GM18868 (cell line): Measurements from ENCODE around the gene NPPB.

Experiments used
- ATAC-seq: cut with Tn5 transposase; IDR thresholded peaks from one replicate; pipeline ENCODE4 v1.9.1; 2021; ENCODE audit warnings: mild to moderate bottlenecking, moderate library complexity; ENCODE audit not compliant: unreplicated experiment

The NPPB gene

DNA sequence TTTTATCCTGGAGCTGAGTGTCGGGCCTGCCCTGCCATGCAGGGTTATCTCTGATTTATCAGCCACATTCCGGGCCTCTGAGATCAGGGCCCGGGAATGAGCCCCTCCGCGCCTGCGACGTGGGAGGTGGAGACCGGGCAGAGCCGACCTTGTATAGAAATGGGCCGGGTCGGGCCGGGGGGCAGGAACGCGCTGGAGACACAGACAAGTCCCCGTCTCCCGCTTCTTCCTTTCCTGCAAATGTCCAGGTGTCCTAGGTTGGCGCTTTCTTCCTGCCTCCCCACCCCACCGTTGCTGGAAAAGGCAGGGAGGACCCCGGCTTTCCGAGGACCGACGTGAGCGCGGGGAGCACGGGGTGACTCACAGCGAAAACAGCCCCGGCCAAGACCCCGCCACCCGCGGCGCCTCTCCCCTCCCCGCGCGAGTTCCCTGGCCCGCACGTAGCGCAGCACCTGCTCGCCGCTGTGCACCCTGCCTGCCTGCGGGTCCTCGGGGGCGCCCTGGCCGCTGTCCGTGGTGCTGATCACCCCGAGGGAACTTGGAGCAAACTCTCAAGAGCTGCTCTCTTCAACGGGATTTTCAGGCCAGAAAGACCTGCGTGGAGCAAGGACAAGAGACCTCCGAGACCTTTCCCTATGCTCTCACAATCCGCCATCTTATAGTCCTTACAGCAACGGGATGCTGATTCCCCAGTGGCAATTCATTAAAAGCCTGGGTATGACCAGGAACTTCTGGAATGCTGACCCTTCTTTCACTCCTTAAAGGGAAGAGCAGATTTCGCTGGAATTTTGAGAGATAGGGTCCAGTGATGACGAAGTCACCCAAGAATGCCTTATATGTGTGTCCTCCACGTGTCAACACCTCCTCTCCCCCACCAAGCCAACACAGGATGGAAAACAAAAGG is 475 bp upstream of the NPPB start:
- no peak for ATAC-seq

DNA sequence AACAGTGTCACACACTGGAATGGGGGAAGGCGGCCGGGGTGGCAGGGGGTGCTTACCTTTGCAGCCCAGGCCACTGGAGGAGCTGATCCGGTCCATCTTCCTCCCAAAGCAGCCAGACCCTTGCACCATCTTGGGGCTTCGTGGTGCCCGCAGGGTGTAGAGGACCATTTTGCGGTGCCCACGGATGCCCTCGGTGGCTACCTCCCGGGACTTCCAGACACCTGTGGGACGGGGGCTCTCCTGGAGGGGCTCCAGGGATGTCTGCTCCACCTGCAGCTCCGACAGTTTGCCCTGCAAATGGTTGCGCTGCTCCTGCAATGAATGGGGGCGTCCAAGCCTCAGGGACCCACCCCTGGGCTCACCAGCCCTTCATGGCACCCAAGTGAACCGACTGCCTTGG is 587 bp downstream of the NPPB start:
- no peak for ATAC-seq

DNA sequence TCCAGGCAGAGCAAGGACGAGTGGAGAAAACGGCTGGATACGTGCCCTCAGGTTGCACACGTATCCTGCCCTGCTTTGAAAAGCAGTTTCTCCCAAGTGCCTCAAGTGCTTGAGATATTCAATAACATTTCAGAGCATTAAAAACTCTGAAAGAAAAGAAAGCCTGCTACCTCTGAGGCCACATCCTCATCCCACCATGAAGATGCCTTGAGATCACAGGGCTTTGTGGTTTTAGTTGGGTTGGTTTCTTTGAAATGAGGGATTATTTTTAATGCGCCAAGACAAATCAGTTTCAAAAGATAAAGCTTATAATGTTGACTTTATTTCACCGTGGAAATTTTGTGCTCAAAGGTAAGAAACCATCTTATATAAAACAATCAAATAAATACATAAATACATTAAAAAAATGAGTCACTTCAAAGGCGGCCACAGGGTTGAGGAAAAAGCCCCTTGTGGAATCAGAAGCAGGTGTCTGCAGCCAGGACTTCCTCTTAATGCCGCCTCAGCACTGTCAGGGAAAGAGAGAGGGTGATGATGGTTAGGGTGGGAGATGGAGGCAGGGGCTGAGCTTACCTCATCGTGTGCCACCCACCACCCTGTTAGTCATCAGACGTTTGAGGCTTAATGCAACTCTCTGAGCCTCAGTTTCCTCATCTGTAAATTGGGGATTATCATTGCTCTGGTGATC is 1.4 kb downstream of the NPPB start:
- no peak for ATAC-seq

DNA sequence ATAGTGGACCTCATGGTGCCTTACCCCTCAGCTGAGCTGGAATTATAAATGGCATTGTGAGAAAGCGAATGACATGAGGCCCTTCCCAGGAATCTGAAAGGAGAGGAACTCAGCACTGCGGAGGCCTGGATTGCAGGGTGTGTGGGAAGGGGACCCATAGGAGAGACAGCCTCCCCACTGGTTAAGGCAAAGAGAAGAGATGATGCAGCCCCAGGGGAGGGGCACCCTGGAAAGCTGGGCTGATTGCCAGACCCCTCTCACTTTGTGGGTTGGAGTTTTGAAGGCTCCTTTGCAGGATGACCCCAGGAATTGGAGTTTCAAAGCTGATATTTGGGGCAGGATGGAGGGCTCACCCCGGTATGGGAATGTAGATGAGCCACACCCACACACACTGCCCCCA is 2.0 kb downstream of the NPPB start:
- no peak for ATAC-seq

DNA sequence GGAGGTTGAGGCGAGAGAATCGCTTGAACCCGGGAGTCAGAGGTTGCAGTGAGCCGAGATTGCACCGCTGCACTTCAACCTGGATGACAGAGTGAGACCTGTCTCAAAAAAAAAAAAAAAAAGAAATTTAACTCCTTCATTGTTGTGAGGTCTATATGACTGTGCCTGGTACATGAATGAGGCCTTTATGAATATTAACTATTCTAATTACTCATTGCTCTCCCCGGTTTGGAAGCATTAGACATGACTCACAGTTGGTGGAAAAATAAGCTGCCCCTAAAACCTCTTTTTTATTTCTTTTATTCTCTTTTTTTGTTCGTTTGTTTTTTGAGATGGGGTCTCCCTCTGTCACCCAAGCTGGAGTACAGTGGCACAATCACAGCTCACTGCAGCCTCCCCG is 3.3 kb downstream of the NPPB start:
- ATAC-seq = no peak

DNA sequence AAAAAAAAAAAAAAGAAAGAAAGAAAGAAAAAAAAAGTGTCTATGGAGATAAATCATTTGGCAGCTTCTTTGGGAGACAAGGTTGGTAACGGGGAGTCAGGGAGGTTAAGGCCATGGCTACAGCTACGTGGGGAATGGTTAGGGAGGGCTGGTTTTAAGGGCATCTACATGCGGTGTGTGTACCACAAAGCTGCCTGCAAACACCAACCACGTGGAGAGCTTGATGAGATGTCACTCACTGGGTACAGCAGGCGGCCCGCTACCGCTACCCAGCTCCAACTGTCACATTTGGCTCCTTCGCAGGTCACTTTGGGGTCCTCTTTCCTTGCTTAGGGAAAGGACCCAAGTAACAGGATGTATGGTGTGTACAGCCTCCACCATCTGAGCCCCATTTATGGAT is 4.2 kb downstream of the NPPB start:
- no peak for ATAC-seq

DNA sequence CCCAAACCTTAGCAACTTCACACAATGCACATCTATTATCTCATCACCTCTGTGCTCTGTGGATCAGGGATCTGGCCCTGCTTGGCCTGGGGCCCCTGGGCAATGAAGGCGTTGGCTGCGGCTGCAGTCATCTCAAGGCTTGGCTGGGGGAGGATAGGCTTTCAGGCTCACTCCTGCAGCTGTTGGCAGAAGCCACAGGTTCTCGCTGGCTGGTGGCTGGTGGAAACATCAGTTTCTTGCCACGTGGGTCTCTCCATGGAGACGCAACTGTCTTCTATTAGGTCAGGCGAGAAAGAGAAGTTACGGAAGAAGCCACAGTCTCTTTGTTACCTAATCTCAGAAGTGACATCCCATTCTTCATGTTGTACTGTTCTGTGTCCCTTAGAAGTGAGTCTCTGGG is 7.6 kb downstream of the NPPB start:
- no peak for ATAC-seq

DNA sequence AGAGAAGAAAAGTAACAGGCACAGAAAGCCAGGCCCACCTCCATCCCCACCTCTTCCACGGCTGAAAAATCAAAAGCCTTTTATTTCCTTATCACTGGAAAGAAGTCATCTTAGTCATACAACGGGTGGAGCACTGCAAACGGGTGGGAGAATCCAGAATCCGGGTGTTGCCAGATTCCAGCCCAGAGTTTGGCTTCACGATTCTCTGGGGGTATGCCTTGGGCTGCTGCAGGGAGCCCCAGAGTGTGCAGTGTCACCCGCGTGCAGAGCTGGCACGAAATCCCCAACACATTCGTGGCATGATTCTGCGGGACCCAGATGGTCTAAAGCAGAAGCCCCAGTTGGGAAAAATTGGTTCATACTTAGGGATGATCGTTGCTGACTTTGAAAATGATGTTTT is 8.6 kb downstream of the NPPB start:
- no peak for ATAC-seq

DNA sequence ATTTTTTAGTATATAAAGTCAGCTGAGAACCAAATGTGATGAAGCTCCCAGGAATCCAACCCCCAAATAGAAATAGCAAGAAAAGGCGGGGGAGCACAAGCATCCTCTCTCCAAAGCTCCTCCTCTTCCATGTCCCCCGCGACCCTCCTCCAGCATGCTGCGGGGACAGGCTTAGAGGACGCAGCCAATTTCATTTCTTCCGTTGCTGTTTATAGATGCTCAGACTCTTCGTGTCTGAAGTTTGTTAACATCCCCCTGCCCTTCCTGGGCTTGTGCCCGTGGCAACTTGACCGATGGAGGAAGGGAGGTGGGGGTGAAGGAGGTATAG is 10.4 kb downstream of the NPPB start:
- ATAC-seq = no peak

DNA sequence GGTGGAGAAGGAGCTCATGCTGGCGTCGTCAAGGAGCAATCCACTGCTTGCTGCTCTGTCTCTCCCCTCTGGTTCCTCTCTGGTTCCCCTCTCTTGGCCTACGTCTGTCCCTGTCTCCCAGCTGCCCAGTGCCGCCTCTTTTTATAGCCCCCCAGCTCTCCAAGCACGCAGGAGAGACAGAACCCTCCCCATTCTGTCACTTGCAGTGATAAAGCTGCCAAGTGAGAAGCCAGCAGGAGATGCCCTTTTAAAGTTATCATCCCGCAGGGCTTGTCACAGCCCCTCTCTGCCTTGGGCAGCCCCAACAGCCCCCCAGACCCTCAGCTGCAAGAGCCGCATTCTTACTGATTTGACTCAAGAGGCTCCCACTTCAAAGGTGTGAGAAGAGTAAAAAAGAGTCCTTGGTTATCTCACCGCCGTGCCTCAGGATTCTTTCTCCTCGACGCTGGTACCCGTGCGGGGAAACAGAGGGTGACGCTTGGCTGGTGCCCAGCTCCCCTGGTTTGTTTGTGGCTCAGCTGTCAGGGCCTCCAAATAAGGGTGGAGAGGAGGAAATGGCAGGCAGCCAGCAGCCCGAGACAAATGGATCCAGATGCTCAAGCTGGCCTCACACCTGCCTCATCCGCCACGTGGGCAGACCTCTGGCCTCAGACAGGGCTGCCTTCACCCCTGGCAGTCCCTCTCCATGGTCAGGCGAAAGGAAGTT is 10.9 kb downstream of the NPPB start, which contains the start of gene NPPA:
Gene NPPA, minus strand, starts transcription at position 117 of the 706 bp plus-strand sequence. Its CDS starts 99 bp downstream, at position 18.
- ATAC-seq = no peak

DNA sequence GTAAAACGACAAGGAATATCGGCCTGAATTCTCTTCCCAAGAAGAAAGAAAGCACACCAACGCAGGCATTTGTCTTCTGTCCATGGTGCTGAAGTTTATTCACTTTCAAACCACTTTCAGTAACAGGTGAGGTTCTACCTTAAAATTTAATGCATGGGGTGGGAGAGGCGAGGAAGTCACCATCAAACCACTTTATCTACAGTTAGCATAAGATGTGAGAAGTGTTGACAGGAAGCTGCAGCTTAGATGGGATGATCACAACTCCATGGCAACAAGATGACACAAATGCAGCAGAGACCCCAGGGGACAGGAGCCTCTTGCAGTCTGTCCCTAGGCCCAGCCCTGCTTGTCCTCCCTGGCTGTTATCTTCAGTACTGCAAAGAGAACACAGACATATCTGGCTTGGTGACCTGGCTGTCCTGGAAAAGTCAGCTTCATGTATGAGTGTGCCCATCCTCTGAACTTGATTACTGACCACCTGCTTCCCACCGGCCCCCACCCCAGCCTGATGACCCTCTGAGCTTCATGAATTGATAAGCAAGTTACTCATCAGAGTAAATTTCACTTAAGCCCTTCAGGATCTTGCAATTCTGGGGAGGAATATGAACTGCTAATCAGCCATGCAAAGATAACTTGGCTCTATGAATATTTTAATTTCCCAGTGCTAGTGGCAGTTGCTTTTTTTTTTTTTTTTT is 13.0 kb downstream of the NPPB start:
- ATAC-seq = no peak

DNA sequence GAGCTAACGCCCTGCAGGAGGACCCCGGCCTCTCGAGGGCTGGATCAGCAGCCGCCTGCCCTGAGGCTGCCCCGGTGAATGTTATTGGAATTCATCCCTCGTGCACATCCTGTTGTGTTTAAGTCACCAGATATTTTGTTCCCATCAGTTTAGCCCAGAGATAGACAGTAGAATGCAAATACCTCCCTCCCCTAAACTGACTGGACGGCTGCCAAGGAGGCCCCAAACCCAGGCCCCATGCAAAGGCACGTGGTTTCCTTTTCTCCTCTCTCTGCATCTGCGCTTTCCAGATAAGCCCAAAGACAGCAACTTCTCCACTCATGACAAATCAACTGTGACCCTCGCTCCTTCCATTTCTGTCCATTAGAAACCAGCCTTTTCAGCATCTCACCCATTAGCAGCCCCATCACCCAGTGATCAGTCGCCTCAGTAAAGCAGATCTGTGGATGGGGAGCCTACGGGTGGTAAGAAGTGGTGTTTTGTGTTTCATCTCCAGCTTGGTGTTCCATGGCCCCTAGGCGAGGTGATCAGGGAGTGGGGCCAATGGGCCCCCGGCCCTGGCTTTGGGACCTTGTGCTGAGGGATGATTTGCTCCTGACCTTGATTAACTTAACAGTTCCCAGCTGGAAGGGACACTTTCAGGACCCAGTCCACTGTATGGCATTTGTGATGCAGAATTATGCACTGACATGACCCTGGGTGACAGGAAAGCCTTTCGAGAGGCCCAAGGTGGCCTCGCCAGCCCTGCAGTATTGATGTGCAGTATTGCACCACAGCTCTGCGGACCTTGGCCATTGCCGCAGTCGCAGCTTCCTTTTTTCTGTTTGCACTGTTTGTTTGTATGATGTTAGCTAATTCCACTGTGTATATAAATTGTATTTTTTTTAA is 16.3 kb downstream of the NPPB start:
- peak; percentile 60 for ATAC-seq

DNA sequence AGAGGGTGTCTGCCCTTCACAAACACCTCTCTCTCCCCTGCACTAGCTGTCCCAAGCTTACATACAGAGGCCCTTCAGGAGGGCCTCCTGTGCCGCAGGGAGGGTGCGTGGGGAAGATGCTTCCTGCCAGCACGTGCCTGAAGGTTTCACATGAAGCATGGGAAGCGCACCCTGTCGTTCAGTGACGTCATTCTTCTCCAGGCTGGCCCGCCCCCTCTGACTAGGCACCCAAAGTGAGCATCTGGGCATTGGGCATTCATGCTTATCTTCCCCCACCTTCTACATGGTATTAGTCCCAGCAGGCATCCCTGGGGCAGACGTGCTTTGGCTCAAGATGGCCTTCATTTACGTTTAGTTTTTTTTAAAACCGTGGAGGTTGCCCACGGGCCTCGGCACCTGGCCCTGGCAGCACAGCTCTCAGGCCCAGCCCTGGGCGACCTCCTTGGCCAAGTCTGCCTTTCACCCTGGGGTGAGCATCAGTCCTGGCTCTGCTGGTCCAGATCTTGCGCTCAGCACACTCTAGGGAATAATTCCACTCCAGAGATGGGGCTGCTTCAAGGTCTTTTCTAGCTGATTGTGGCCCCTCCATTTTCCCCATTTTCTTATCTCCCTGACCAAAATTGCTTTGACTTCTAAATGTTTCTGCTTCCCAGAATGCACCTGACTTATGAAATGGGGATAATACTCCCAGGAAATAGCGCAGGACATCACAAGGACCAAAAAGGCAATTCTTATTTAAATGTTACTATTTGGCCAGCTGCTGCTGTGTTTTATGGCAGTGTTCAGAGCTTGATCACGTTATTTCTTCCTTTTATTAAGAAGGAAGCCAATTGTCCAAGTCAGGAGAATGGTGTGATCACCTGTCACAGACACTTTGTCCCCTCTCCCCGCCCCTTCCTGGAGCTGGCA is 17.2 kb downstream of the NPPB start:
- ATAC-seq = no peak

DNA sequence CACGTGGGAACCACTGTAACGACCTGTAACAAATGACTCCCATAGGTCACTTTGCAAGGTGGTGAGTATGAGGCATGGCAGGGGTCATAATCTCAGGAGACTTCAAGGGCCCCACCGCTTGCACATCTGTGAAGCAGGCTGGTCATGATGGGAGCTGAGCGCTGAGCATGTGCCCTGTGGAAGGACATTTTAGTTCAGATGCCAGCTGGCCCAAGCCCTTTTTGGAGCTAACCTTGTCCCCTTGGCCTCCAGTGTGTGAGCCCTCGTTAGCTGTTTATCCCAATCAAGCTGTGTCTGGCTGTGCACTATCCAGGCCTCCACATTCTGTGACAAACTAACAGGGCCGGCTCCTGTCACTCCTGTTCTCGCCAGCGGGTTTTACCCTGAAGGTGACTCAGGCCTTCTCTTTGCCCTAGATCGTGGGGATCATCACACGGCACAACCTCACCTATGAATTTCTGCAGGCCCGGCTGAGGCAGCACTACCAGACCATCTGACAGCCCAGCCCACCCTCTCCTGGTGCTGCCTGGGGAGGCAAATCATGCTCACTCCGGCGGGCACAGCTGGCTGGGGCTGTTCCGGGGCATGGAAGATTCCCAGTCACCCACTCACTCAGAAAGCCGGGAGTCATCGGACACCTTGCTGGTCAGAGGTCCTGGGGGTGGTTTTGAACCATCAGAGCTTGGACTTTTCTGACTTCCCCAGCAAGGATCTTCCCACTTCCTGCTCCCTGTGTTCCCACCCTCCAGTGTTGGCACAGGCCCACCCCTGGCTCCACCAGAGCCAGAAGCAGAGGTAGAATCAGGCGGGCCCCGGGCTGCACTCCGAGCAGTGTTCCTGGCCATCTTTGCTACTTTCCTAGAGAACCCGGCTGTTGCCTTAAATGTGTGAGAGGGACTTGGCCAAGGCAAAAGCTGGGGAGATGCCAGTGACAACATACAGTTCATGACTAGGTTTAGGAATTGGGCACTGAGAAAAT is 18.7 kb downstream of the NPPB start:
- no peak for ATAC-seq

DNA sequence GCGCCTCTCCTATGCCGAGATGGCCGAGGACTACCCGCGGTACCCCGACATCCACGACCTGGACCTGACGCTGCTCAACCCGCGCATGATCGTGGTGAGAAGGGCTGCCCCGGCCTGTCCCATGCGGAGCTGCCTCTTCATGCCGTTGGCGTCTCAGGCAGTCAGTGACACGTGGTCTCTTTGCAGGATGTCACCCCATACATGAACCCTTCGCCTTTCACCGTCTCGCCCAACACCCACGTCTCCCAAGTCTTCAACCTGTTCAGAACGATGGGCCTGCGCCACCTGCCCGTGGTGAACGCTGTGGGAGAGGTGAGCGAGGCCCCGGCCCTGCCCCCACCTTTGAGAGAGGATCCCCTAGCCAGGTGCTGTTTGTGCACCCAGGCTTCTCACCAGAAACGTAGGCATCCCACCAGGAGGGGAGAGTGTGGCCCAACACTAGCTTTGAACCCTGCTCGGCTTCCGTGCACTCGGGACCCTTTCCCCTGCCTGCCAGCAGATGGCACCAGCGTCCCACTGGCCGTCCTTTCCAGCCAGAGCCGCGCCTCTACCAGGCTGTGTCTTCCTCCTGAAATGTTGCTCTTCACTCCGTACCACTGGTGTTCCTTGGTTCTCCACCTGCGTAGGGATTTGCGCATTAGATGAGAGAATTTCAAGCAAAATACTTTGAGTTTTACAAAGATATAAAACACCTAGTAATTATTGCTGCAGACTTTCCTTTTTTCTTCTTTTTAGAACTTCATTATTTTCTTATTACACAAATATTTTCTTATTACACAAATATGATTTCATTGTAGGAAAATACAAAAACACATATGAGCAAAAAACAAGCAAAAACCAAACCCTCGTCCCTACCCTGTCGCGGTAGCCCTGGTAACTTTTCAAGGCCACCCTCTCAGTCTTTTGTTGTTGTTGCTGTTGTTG is 20.1 kb downstream of the NPPB start:
- no peak for ATAC-seq

DNA sequence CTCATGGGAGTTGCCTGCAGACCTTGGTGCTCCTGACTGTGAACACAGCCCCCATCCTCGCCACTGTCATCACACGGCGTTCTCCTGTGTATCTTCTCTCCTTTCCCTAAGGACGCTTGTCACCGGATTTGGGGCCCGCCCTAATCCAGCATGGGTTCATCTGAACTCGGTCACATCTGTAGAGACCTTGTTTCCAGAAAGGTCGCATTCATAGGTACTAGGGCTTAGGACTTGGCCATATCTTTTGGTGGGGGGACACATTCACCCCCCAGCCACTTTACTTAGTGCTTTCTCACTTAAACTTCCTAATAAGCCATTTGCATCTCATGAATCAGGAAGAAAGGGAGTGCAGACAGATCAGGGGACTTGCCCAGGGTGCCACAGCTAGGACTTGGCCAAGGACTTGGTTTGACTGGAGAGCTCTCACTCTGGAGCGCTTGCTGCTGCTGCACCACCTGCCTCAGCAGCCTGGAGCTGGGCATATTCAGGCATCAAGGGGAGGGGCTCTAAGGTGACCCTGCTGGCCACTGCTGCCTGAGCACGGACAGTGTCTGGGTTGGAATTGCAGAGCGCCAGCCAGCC is 20.9 kb downstream of the NPPB start:
- no peak for ATAC-seq
